Activated CD4-positive, alpha-beta memory T cell treated with anti-CD3 and anti-CD28 coated beads, Interleukin-2, amount 10 ng/mL, durations not matched to agents 7 days and 5 days (primary cell): ENCODE results near the gene MAP1S. TPM values are rescaled to one million over a fixed set of nuclear protein-coding genes. Genes with fewer than 3 reads are reported as not detected.

Experiments used
- CTCF ChIA-PET: fragments of 350-600 bp; sonication (Branson Sonifier 250); formaldehyde crosslinking; loops from one replicate; lab custom pipeline; 2021; ENCODE audit warnings: antibody characterized with exemption, inconsistent platforms; lab: Charles Lee
- POLR2A ChIA-PET: fragments of 350-600 bp; sonication (Branson Sonifier 250); formaldehyde crosslinking; loops from one replicate; lab custom pipeline; 2021; ENCODE audit warnings: antibody characterized with exemption; lab: Charles Lee
- DNase-seq: peaks from one replicate; pipeline ENCODE4 v3.0.0-alpha.2; 2020
- H3K27ac Mint-ChIP-seq: one replicate; pipeline ENCODE4 v1.8.0; 2021; ENCODE audit warnings: mild to moderate bottlenecking, mixed read lengths
- H3K27me3 Mint-ChIP-seq: one replicate; pipeline ENCODE4 v1.8.0; 2021; ENCODE audit warnings: mixed read lengths
- H3K36me3 Mint-ChIP-seq: one replicate; pipeline ENCODE4 v1.8.0; 2021; ENCODE audit warnings: low read depth, mixed read lengths
- H3K4me1 Mint-ChIP-seq: one replicate; pipeline ENCODE4 v1.8.0; 2021; ENCODE audit warnings: mixed read lengths
- H3K4me3 Mint-ChIP-seq: one replicate; pipeline ENCODE4 v1.8.0; 2021; ENCODE audit warnings: mild to moderate bottlenecking, mixed read lengths
- H3K9me3 Mint-ChIP-seq: one replicate; pipeline ENCODE4 v1.8.0; 2021; ENCODE audit warnings: mixed read lengths
- total RNA-seq, 2 experiments: library from RNA; stranded (reverse); gene quantifications; one replicate each; pipeline ENCODE4 v1.2.3, GENCODE V29; 2021

The MAP1S gene
- total RNA-seq, 2 experiments from 2014 or later: 66.2 to 76.2 TPM

DNA sequence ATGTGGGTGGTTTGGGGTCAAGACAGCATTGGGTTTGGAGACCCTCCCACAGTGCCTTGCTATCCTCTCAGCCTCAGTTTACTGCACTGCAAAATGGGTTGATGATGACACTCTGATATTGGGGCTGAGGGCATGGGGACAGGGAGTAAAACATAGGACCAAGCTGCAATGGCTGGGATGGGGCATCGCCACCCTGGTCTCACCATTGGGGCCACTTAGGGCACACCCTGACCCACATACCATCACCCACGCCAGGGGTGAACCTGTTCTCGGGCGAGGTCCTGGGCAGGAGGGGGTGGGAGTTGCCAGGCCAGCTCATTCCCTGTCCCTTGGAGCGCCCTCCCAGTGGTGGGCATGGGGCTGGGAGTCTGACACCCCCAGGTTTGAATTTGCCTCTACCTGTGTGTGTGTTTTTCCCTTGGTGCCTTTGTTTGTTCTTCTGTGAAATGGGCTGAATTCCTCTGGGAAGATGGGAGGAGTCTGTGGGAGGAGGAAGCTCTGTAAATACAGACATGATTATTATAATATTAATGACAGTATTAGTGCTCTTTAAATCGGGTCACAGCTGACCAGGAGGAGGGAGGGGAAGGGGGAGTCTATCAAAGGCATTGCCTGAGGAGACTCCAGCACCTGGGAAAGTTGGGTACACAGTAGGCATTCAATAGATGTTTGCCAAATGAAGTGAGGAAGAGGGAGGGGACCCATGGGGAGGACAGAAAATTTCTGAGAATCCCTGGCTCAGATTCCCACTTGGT, 29.8 kb downstream of the MAP1S start:
- peak overlapping the region; percentile 86 for H3K4me3 Mint-ChIP-seq
- H3K27me3 Mint-ChIP-seq: no peaks in the 10 kb centered on the region
- H3K9me3 Mint-ChIP-seq: no peaks in the 10 kb centered on the region
- ChIA-PET CTCF (interaction anchor here (2.2 kb wide), 1 partner anchor 110 kb away, joined by 9 read pairs; the partner anchor contains the start of gene RPL18A), POLR2A (interaction anchor here (1.1 to 3.2 kb wide), 4 partner anchors 29 to 103 kb away, joined by 3 to 23 read pairs (median 11); partner anchors contain the start of gene MAP1S)
- no peak for DNase-seq
- peaks cover 50% of the 10 kb centered on the region for H3K4me1 Mint-ChIP-seq
- peaks cover 18% of the 10 kb centered on the region for H3K36me3 Mint-ChIP-seq
- peak overlapping the region; percentile 83 for H3K27ac Mint-ChIP-seq

- Mint-ChIP-seq H3K9me3 (no peaks in the 10 kb centered on the region), H3K4me1 (peaks cover 54% of the 10 kb centered on the region), H3K4me3 (peak overlapping the region; percentile 86), H3K36me3 (peaks cover 26% of the 10 kb centered on the region), H3K27ac (peak overlapping the region; percentile 83), H3K27me3 (no peaks in the 10 kb centered on the region)
- POLR2A ChIA-PET: interaction anchor here (1.5 to 3.5 kb wide), 6 partner anchors 8 to 183 kb away, joined by 4 to 25 read pairs (median 11); partner anchors contain the start of genes CCDC124, MAP1S and RPL18A
- DNase-seq: peak; percentile 51
- CTCF ChIA-PET: interaction anchor here (0.9 to 2.3 kb wide), 3 partner anchors 16 to 144 kb away, joined by 3 to 12 read pairs (median 10); partner anchors contain the start of gene RPL18A
Measured at GRCh38 chr19:17749912-17750317, 30.6 kb downstream of the MAP1S start.

GRCh38 chr19:17751103-17751911, 32.0 kb downstream of the MAP1S start, which contains the start of gene FCHO1:
FCHO1 (plus strand) TSS chr19:17751477; CDS start chr19:17755165, 3,688 bp downstream.
- peak; percentile 93 for DNase-seq

GRCh38 chr19:17751912-17752273, 32.6 kb downstream of the MAP1S start:
- no peak for DNase-seq
- no peaks in the 10 kb centered on the region for H3K9me3 Mint-ChIP-seq
- ChIA-PET POLR2A (interaction anchor here (0.8 to 3.5 kb wide), 14 partner anchors 10 to 838 kb away, joined by 3 to 25 read pairs (median 4); partner anchors contain the start of genes CCDC124, JAK3, JUND and MAP1S), CTCF (interaction anchor here (0.6 to 2.3 kb wide), 5 partner anchors 14 to 332 kb away, joined by 3 to 12 read pairs (median 8); partner anchors contain the start of genes MVB12A and RPL18A)
- H3K4me3 Mint-ChIP-seq: peak overlapping the region; percentile 86
- H3K27me3 Mint-ChIP-seq: no peaks in the 10 kb centered on the region
- peaks cover 41% of the 10 kb centered on the region for H3K36me3 Mint-ChIP-seq
- H3K27ac Mint-ChIP-seq: peak overlapping the region; percentile 83
- peaks cover 63% of the 10 kb centered on the region for H3K4me1 Mint-ChIP-seq

More at GRCh38 chr19:17751103-17751911, 32.0 kb downstream of the MAP1S start, which contains the start of gene FCHO1:
- Mint-ChIP-seq H3K36me3 (peaks cover 37% of the 10 kb centered on the region), H3K4me3 (peak within 1 kb of the TSS; percentile 86), H3K27me3 (no peaks in the 10 kb centered on the region), H3K27ac (peak within 1 kb of the TSS; percentile 83), H3K4me1 (peaks cover 65% of the 10 kb centered on the region), H3K9me3 (no peaks in the 10 kb centered on the region)
- ChIA-PET CTCF (interaction anchor here (0.5 to 2.3 kb wide), 7 partner anchors 9 to 332 kb away, joined by 3 to 12 read pairs (median 3); partner anchors contain the start of genes MVB12A and RPL18A), POLR2A (interaction anchor here (0.6 to 3.5 kb wide), 18 partner anchors 9 to 838 kb away, joined by 3 to 25 read pairs (median 4); partner anchors contain the start of genes CCDC124, JAK3, JUND and MAP1S)

- Mint-ChIP-seq H3K27ac (peak overlapping the region; percentile 31), H3K27me3 (no peaks in the 10 kb centered on the region), H3K9me3 (no peaks in the 10 kb centered on the region), H3K4me1 (peaks cover 58% of the 10 kb centered on the region), H3K36me3 (peaks cover 49% of the 10 kb centered on the region), H3K4me3 (no peak overlapping the region)
- no peak for DNase-seq
- ChIA-PET POLR2A (interaction anchor here (1.2 to 3.5 kb wide), 6 partner anchors 11 to 108 kb away, joined by 3 to 25 read pairs (median 6); partner anchors contain the start of genes JAK3 and MAP1S), CTCF (interaction anchor here (0.6 to 1.5 kb wide), 5 partner anchors 10 to 119 kb away, joined by 3 to 8 read pairs (median 3); partner anchors contain the start of genes MAP1S and SLC5A5)
Measured at GRCh38 chr19:17752865-17753639, 33.8 kb downstream of the MAP1S start.

GRCh38 chr19:17753976-17754375, 34.7 kb downstream of the MAP1S start:
- Mint-ChIP-seq H3K27ac (no peak overlapping the region), H3K4me1 (peaks cover 53% of the 10 kb centered on the region)
- POLR2A ChIA-PET: interaction anchor here (0.7 to 3.1 kb wide), 4 partner anchors 10 to 49 kb away, joined by 3 to 8 read pairs (median 3); partner anchors contain the start of gene MAP1S

GRCh38 chr19:17754634-17755442, 35.6 kb downstream of the MAP1S start:
- ChIA-PET POLR2A (interaction anchor here (0.7 to 3.1 kb wide), 6 partner anchors 11 to 105 kb away, joined by 3 to 8 read pairs (median 3); partner anchors contain the start of genes JAK3, MAP1S and RPL18A), CTCF (interaction anchor here (0.8 to 1.5 kb wide), 4 partner anchors 8 to 204 kb away, joined by 3 read pairs; partner anchors contain the start of gene MAP1S)
- Mint-ChIP-seq H3K27ac (peak overlapping the region; percentile 68), H3K27me3 (no peaks in the 10 kb centered on the region), H3K4me1 (peaks cover 46% of the 10 kb centered on the region), H3K9me3 (no peaks in the 10 kb centered on the region), H3K36me3 (peaks cover 60% of the 10 kb centered on the region), H3K4me3 (no peak overlapping the region)
- no peak for DNase-seq

More at GRCh38 chr19:17753976-17754375, 34.7 kb downstream of the MAP1S start:
- no peaks in the 10 kb centered on the region for H3K9me3 Mint-ChIP-seq
- peaks cover 55% of the 10 kb centered on the region for H3K36me3 Mint-ChIP-seq
- H3K27me3 Mint-ChIP-seq: no peaks in the 10 kb centered on the region
- CTCF ChIA-PET: interaction anchor here (0.8 to 1.5 kb wide), 3 partner anchors 9 to 205 kb away, joined by 3 read pairs; partner anchors contain the start of gene MAP1S
- no peak for DNase-seq
- H3K4me3 Mint-ChIP-seq: no peak overlapping the region

GRCh38 chr19:17755443-17755890, 36.2 kb downstream of the MAP1S start:
- Mint-ChIP-seq H3K27me3 (no peaks in the 10 kb centered on the region), H3K4me1 (peaks cover 43% of the 10 kb centered on the region), H3K27ac (peak overlapping the region; percentile 40), H3K36me3 (peaks cover 65% of the 10 kb centered on the region), H3K9me3 (no peaks in the 10 kb centered on the region), H3K4me3 (no peak overlapping the region)
- CTCF ChIA-PET: interaction anchor here (1.0 kb wide), 2 partner anchors 11 to 104 kb away, joined by 3 read pairs; partner anchors contain the start of gene RPL18A
- POLR2A ChIA-PET: interaction anchor here (0.8 to 3.1 kb wide), 3 partner anchors 12 to 104 kb away, joined by 3 to 8 read pairs (median 5); partner anchors contain the start of genes MAP1S and RPL18A
- no peak for DNase-seq

GRCh38 chr19:17755977-17756670, 36.8 kb downstream of the MAP1S start:
- H3K4me3 Mint-ChIP-seq: no peak overlapping the region
- no peaks in the 10 kb centered on the region for H3K27me3 Mint-ChIP-seq
- ChIA-PET CTCF (interaction anchor here (0.8 to 1.0 kb wide), 2 partner anchors 103 to 342 kb away, joined by 3 read pairs; partner anchors contain the start of genes MAST3 and RPL18A), POLR2A (interaction anchor here (0.8 to 3.1 kb wide), 2 partner anchors 12 to 36 kb away, joined by 3 to 8 read pairs; partner anchors contain the start of gene MAP1S)
- peaks cover 68% of the 10 kb centered on the region for H3K36me3 Mint-ChIP-seq
- DNase-seq: peak; percentile 57
- H3K27ac Mint-ChIP-seq: peak overlapping the region; percentile 16
- no peaks in the 10 kb centered on the region for H3K9me3 Mint-ChIP-seq
- peaks cover 41% of the 10 kb centered on the region for H3K4me1 Mint-ChIP-seq

- DNase-seq: no peak
- Mint-ChIP-seq H3K9me3 (no peaks in the 10 kb centered on the region), H3K4me1 (peaks cover 35% of the 10 kb centered on the region), H3K27me3 (no peaks in the 10 kb centered on the region), H3K4me3 (no peak overlapping the region), H3K36me3 (peaks cover 64% of the 10 kb centered on the region), H3K27ac (no peak overlapping the region)
- ChIA-PET POLR2A (no interaction called here), CTCF (interaction anchor here (1.9 kb wide), 1 partner anchor 102 kb away, joined by 4 read pairs; no protein-coding TSS in a partner anchor)
Measured at GRCh38 chr19:17757125-17757524, 37.8 kb downstream of the MAP1S start.
